HEK293T (cell line): ENCODE measurements around the gene PRKAG2.

Experiments used
- ARNT ChIP-seq: fragments of 450-650 bp; IDR thresholded peaks from 2 replicates; pipeline ENCODE4 v1.6.1; 2017; ENCODE audit warnings: mild to moderate bottlenecking
- HDGF ChIP-seq: fragments of 450-650 bp; IDR thresholded peaks from 2 replicates; pipeline ENCODE4 v1.6.1; 2017; ENCODE audit warnings: antibody characterized with exemption, borderline replicate concordance
- SP1 ChIP-seq: fragments of 450-650 bp; IDR thresholded peaks from 2 replicates; pipeline ENCODE4 v1.6.1; 2017

DNA sequence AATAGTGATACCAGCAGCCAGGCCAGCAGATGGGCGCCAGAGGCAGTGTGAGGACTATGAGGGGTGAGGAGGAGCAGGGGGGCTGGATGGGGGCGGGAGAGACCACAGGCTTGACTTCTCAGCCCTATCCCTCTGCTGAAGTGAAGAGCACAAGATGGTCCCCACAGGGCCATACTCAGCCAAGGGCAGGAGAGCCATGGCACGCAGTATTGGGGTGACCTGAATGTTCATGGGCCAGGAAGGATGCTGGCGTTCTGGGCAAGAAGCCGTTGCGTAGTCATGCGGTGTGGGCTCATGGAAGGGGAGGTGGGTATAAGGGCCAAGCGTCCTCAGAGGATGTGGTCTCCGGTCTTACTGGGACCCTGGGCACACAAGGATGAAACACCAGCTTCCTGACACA lies 146.3 kb downstream of the PRKAG2 start:
- TF ChIP-seq SP1 (no peak), HDGF (no peak), ARNT (no peak)
